Measurements from ENCODE around the gene EEPD1.
"Not testable (repeated sequence)": the region's sequence is repeated elsewhere in the genome, so short reads cannot be mapped to it uniquely, and the experiment has no call there.

The EEPD1 gene

DNA sequence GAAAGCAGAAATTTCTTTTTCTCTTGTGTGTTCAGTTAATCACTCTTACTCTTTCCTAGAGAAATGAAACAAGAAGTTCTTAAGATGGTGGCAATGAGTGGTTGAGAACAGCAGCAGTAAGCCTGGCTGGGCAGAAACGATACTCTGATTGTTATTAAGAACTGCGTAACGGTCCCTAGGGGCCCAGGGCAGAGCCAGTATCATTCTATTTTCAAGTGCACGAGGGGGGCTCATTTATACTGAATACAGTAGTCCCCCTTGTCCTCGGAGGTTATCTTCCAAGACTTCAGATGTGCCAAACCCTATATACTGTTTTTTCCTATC lies 64.9 kb downstream of the EEPD1 start:
- DNase-seq = no peak

- DNase-seq = no peak
Observed at GRCh38 chr7:36219429-36219828, 66.4 kb downstream of the EEPD1 start.

DNA sequence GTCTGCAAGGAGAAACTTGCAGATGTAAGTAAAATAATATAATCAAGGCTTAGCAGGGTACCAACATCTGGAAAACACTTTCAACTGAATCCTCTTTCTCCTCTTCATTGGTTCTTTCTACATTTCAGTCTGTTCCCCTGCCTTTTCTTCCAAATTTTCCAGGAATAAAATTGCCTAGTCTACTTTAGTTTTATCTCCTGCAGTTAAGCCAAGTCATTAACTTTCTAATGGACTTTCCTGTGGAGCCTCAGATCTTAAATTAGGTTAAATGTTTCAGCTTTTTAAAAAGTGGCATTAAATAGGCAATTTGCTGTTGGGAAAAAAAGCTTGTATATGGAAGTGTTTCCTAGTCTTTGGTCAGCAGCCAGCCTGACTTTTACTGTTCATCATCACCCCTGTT lies 70.8 kb downstream of the EEPD1 start:
- DNase-seq = no peak

- DNase-seq = no peak
Observed at GRCh38 chr7:36224934-36225858, 72.1 kb downstream of the EEPD1 start.

- no peak for DNase-seq
Observed at GRCh38 chr7:36226151-36226550, 73.1 kb downstream of the EEPD1 start.

GRCh38 chr7:36227223-36227622 lies 74.2 kb downstream of the EEPD1 start:
- DNase-seq = no peak

DNA sequence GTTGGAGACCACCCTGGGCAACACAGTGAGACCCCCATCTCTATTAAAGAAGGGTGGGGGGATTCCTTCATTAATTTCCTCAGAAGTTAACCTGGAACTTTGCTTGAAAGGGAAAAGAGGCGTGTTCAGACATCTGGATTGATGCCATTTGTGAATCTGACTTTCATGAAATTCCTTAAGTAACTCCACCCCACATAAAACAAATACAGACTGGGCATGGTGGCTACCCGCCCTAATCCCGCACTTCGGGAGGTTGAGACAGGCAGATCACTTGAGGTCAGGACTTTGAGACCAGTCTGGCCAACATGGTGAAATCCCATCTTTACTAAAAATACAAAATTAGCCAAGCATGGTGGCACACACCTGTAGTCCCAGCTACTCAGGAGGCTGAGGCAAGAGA lies 75.0 kb downstream of the EEPD1 start:
- no peak for DNase-seq

DNA sequence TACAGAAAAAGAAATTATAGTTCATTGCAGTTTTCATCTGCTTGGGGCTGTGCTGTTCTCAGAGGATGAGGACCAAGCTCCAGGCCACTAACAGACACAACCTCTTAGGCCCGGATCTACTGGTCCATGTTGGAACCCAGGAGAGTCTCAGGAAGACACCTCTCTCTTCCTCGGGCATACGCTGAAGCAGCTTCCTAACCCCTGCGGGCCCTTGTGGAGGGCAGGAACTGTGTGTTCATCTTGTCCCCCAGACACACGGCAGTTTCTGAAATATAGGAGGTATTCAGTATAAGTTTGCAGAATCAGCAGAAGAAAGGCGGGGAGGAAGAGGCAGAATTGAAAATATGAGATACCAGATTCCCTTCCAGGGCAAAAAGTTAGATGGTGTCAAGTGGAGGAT lies 78.4 kb downstream of the EEPD1 start:
- DNase-seq = no peak

DNA sequence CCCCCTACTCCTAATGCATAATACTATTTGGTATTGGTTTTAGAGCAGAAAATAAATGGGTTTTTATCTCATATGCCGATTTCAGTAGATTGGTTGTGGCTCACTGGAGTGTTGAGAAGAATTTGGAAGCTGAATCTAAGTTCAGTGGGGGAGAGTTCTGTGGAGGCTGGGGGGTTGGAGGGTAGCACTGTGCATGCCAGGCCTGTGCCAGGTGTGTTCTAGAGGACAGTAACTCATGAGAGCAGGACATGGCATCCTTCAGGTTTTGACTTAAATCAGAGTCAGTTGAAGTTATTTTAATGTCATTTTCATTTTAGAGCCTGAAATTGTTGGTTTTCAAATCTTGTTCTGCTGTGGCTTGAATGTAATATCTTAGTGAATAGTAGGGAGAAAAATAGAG lies 79.5 kb downstream of the EEPD1 start:
- DNase-seq = no peak

- no peak for DNase-seq
Observed at GRCh38 chr7:36232971-36233550, 80.0 kb downstream of the EEPD1 start.

- DNase-seq = no peak
Observed at GRCh38 chr7:36236073-36236472, 83.0 kb downstream of the EEPD1 start.

GRCh38 chr7:36238138-36238537 lies 85.1 kb downstream of the EEPD1 start:
- DNase-seq = no peak

DNA sequence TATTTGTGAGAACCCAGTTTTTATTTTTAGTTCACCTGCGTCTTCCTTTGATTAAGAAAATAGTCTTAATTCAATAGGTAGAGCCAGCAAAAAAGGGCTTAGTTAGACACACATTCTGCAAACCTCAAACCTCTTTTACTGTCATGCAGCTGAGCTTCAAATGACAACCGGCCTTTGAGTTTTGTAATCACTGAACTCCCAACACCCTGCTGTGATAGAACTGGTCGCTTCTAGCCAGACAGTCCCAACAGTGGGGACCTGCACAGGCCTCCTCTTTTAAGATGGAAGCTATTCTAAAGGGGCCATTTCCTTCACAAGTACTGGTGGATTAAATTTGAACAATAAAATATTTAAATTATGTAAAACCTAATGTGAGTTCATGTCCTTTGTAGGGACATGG lies 90.3 kb downstream of the EEPD1 start:
- DNase-seq = not testable (repeated sequence)

GRCh38 chr7:36244001-36244400 lies 90.9 kb downstream of the EEPD1 start:
- not testable (repeated sequence) for DNase-seq

DNA sequence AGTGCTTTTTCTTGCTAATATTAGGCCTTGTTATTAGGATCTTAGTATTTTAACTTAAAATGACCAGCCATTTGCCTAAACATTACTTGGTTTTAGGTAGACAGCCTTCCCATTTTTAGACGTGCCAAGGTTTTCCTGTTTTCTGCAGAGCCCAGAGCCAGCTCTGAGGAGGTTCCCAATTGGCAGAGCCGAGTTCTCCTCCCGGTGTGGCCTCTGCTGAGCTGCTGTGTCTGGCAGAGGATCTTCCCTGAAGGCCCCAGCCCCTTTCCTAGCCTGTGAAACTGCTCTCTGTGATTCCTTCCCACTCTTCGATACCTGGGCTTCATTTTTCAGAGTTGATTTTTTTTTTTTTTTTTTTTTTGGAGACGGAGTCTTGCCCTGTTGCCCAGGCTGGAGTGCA lies 91.4 kb downstream of the EEPD1 start:
- DNase-seq = no peak

DNA sequence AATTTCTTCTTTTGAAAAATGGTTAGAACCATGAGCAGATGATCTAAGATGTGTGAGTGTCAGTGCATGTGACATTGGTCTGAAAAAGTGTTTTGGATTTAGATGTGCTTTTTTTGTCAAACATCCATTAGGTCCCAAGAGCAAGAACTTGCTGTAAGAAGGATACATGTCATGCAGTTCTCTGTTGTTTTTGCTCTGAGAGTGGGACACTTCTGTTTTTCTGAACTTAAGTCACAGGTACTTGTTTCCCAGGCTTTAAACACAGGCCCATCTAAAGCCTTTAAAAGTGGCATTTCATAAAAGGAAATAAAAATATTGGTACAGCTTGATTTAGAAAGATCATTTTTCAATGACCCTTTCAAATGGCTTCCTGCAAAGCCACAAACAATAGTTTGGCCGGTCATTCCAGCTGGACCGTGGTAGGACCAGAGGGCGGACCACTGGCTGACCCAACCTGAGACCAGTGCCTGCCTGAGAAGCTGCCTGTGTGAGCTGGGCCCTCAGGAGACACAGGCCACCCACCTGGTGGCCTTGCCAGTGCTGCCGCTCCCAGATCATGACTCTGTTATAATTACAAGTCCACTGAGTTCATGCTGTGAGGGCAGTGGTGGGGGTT lies 92.7 kb downstream of the EEPD1 start:
- DNase-seq = no peak

DNA sequence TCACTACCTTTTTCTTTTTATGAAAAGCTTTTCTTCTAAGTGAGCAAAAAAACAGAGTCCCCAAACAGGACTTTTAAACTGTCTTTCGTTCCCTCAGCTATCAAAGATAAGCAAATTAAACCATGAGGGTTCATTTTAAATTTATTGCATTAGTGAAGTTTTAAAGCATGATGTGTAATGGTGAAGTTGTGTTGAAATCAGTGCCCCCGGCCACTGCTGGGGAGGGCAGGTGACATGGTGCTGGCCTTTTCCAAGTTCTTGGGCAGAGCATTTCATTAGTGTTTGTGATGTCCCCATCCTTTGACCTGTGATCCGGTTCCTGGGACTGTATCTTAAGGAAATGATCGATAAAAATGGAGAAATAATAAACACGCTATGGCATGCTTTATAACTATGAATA lies 96.0 kb downstream of the EEPD1 start:
- DNase-seq = no peak

GRCh38 chr7:36253699-36254098 lies 100.6 kb downstream of the EEPD1 start:
- no peak for DNase-seq

DNA sequence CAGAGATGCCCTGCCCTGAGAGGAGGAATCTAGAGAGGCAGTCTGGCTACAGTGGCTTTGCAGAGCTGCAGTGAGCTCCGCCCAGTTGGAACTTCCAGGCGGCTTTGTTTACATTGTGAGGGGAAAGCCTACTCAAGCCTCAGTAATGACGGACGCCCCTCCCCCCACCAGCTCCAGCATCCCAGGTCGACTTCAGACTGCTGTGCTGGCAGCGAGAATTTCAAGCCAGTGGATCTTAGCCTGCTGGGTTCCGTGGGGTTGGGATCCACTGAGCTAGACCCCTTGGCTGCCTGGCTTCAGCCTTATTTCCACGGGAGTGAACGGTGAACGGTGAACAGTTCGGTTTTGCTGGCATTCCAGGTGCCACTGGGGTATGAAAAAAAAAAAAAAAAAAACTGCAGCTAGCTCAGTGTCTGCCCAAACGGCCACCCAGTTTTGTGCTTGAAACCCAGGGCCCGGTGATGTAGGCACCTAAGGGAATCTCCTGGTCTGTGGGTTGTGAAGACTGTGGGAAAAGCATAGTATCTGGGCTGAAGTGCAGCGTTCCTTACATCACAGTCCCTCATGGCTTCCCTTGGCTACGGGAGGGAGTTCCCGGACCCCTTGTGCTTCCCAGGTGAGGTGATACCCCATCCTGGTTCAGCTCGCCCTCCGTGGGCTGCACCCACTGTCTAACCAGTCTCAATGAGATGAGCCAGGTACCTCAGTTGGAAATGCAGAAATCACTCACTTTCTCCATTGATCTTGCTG lies 105.6 kb downstream of the EEPD1 start:
- DNase-seq = peak; percentile 41

GRCh38 chr7:36260481-36260880 lies 107.4 kb downstream of the EEPD1 start:
- DNase-seq = no peak

DNA sequence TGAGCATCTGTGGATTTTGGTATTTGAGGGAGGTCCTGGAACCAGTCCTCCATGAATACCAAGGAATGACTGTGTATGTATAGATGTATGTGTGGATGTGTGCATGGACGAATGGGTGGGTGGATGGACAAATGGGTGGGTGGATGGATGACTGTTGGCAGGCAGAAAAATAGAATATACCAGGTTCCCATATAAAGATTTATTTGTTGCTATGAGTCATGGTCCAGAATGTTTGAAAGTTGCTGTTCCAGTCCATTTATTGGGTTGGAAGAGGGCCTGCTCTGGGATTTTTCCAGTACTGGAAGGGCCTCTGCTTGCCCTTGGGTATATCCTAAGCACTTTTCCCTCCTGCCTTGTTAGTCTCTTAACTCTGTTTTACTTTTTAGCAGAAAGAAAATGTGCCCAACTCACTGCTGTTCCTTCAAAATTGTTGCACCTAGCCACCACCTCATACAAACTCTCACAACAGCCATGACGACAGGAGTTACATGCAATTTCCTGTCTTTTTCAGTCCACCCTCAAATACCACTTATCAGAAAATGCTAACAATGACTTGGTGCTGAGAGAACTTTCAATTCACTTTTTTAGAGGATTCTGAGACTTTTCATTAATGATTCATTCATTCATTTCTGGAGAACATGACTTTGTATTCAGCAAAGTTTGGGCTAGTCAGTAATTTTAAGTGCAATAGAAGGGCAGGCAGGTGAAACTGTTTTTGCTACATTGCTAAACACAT lies 108.1 kb downstream of the EEPD1 start:
- DNase-seq = no peak

- no peak for DNase-seq
Observed at GRCh38 chr7:36262309-36263094, 109.4 kb downstream of the EEPD1 start.

Data from T1000 (cell line).